ENCODE data around the gene FGFR2. TPM values are rescaled to one million over a fixed set of nuclear protein-coding genes. Genes with fewer than 3 reads are reported as not detected.

The FGFR2 gene
- total RNA-seq, 1 experiment from 2014 or later = 286 TPM

- no peaks in the 10 kb centered on the region for H3K27me3 ChIP-seq (replicated peaks; ENCODE audit: control insufficient read depth, insufficient read depth, low read length)
- ChIA-PET POLR2A (no interaction called here), CTCF (no interaction called here)
- Mint-ChIP-seq H3K4me3 (ENCODE audit: unreplicated experiment) (peak overlapping the region; percentile 47), H3K4me1 (ENCODE audit: low read depth, unreplicated experiment) (peaks cover 19% of the 10 kb centered on the region), H3K27ac (ENCODE audit: unreplicated experiment) (peak overlapping the region; percentile 48), H3K9me3 (ENCODE audit: unreplicated experiment) (no peaks in the 10 kb centered on the region), H3K36me3 (ENCODE audit: insufficient read depth, unreplicated experiment) (peaks cover 85% of the 10 kb centered on the region), H3K27me3 (ENCODE audit: insufficient read depth, unreplicated experiment) (no peaks in the 10 kb centered on the region)
- no TSS peak for BruUV-seq (replicated peaks)
- H3K36me3 ChIP-seq (ENCODE audit: control insufficient read depth, insufficient read depth, low read length) = peaks cover 7% of the 10 kb centered on the region
- TF ChIP-seq, protein P1, sequence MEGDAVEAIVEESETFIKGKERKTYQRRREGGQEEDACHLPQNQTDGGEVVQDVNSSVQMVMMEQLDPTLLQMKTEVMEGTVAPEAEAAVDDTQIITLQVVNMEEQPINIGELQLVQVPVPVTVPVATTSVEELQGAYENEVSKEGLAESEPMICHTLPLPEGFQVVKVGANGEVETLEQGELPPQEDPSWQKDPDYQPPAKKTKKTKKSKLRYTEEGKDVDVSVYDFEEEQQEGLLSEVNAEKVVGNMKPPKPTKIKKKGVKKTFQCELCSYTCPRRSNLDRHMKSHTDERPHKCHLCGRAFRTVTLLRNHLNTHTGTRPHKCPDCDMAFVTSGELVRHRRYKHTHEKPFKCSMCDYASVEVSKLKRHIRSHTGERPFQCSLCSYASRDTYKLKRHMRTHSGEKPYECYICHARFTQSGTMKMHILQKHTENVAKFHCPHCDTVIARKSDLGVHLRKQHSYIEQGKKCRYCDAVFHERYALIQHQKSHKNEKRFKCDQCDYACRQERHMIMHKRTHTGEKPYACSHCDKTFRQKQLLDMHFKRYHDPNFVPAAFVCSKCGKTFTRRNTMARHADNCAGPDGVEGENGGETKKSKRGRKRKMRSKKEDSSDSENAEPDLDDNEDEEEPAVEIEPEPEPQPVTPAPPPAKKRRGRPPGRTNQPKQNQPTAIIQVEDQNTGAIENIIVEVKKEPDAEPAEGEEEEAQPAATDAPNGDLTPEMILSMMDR (IDR thresholded peaks at IDR 0.05; ENCODE audit: insufficient read depth in 1 of 2, low read depth in 1 of 2, low read length in 1 of 2, severe bottlenecking in 1 of 2, unreplicated experiment in 1 of 2) = no peak
- H3K4me3 ChIP-seq (ENCODE audit: low read depth, low read length) = no peak overlapping the region
- H3K9me3 ChIP-seq = no peaks in the 10 kb centered on the region
- peaks cover 30% of the 10 kb centered on the region for H3K4me1 ChIP-seq
- no peak for DNase-seq
- intact Hi-C loops (cut with micrococcal nuclease; ENCODE audit: unreplicated experiment) = loop anchor here (10.0 kb wide), 3 partner anchors 269 to 409 kb away; no protein-coding TSS in a partner anchor
Measured at GRCh38 chr10:121593281-121594075, 4.8 kb downstream of the FGFR2 start.

DNA sequence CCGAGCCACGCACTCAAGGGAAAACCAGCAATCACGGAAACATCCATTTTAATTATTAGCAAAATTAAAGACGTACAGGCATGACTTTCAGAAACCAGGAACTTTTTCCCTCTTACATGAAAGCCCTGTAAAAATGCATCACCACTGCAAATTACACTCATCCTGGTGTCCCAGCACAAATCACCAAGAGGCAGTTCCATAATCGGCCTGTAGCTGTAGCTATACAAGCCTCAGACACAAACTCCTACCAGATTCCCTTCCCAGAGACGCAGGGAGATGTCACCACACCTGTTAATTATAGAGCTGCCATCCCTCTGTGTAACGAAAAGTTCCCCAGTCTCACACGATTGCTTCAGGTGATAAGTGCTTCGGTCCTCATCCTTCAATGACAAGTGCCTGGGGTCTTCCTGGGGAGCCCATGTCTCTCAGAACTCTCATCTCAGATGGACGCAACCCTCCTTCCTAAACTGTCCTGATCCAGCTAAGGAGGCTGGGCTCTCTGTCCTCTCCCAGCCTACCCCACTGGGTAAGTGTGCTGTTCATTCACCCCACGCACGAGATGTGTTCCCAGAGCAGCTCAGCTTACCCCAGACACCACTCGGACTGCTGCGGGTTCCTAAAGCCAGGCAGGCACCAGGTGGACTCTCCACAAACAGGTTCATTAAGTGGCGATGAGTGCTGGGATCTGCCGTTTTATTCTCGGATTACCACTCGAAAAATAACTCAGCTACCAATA lies 5.9 kb downstream of the FGFR2 start:
- H3K9me3 Mint-ChIP-seq (ENCODE audit: unreplicated experiment) = peaks cover 3% of the 10 kb centered on the region
- H3K36me3 Mint-ChIP-seq (ENCODE audit: insufficient read depth, unreplicated experiment) = peaks cover 92% of the 10 kb centered on the region
- H3K27ac Mint-ChIP-seq (ENCODE audit: unreplicated experiment) = no peak overlapping the region
- Histone ChIP-seq H3K36me3 (ENCODE audit: control insufficient read depth, insufficient read depth, low read length) (peaks cover 8% of the 10 kb centered on the region), H3K9me3 (no peaks in the 10 kb centered on the region), H3K27me3 (replicated peaks; ENCODE audit: control insufficient read depth, insufficient read depth, low read length) (no peaks in the 10 kb centered on the region), H3K4me1 (peaks cover 30% of the 10 kb centered on the region), H3K4me3 (ENCODE audit: low read depth, low read length) (no peak overlapping the region)
- no peaks in the 10 kb centered on the region for H3K27me3 Mint-ChIP-seq (ENCODE audit: insufficient read depth, unreplicated experiment)
- ChIA-PET CTCF (no interaction called here), POLR2A (no interaction called here)
- BruUV-seq (replicated peaks) = no TSS peak
- peaks cover 19% of the 10 kb centered on the region for H3K4me1 Mint-ChIP-seq (ENCODE audit: low read depth, unreplicated experiment)
- no peak for DNase-seq
- peak overlapping the region; percentile 46 for H3K4me3 Mint-ChIP-seq (ENCODE audit: unreplicated experiment)
- intact Hi-C loops (cut with micrococcal nuclease; ENCODE audit: unreplicated experiment) = loop anchor here (10.0 kb wide), 3 partner anchors 268 to 408 kb away; no protein-coding TSS in a partner anchor
- TF ChIP-seq, protein P1 (IDR thresholded peaks at IDR 0.05; ENCODE audit: insufficient read depth in 1 of 2, low read depth in 1 of 2, low read length in 1 of 2, severe bottlenecking in 1 of 2, unreplicated experiment in 1 of 2) = peak in 1 of 2 experiments; percentile 27

DNA sequence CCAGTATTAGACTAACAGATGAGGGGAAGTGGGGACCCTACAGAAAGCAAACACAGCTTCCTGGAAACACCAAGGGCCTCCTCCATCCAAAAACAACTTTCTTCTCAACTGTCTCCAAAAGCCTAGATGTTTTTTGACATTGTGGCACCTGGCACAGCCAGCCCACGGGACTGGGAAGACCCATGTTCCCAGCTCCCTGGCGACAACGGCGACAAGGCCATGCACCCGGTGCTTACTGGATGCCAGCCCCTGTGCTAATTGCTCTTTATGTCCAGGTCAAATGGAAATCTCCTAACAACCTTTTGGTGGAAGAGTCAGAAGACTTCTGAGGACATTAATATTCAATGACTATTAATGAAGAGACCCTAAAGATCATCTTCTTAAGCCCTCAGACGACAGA lies 7.1 kb downstream of the FGFR2 start:
- Histone ChIP-seq H3K4me1 (peaks cover 27% of the 10 kb centered on the region), H3K36me3 (ENCODE audit: control insufficient read depth, insufficient read depth, low read length) (peaks cover 8% of the 10 kb centered on the region), H3K4me3 (ENCODE audit: low read depth, low read length) (no peak overlapping the region), H3K27me3 (replicated peaks; ENCODE audit: control insufficient read depth, insufficient read depth, low read length) (no peaks in the 10 kb centered on the region), H3K9me3 (no peaks in the 10 kb centered on the region)
- Mint-ChIP-seq H3K27ac (ENCODE audit: unreplicated experiment) (no peak overlapping the region), H3K27me3 (ENCODE audit: insufficient read depth, unreplicated experiment) (no peaks in the 10 kb centered on the region), H3K4me1 (ENCODE audit: low read depth, unreplicated experiment) (peaks cover 19% of the 10 kb centered on the region), H3K9me3 (ENCODE audit: unreplicated experiment) (peaks cover 12% of the 10 kb centered on the region), H3K36me3 (ENCODE audit: insufficient read depth, unreplicated experiment) (peaks cover 93% of the 10 kb centered on the region), H3K4me3 (ENCODE audit: unreplicated experiment) (no peak overlapping the region)
- DNase-seq = no peak
- TF ChIP-seq, protein P1 (IDR thresholded peaks at IDR 0.05; ENCODE audit: insufficient read depth in 1 of 2, low read depth in 1 of 2, low read length in 1 of 2, severe bottlenecking in 1 of 2, unreplicated experiment in 1 of 2) = no peak
- BruUV-seq (replicated peaks) = no TSS peak
- CTCF ChIA-PET = no interaction called here
- POLR2A ChIA-PET = no interaction called here
- intact Hi-C loops (cut with micrococcal nuclease; ENCODE audit: unreplicated experiment) = loop anchor here (10.0 kb wide), 3 partner anchors 266 to 406 kb away; no protein-coding TSS in a partner anchor
